ENCODE results near the gene KCP.
"Not testable (repeated sequence)": the region's sequence is repeated elsewhere in the genome, so short reads cannot be mapped to it uniquely, and the experiment has no call there.

The KCP gene

DNA sequence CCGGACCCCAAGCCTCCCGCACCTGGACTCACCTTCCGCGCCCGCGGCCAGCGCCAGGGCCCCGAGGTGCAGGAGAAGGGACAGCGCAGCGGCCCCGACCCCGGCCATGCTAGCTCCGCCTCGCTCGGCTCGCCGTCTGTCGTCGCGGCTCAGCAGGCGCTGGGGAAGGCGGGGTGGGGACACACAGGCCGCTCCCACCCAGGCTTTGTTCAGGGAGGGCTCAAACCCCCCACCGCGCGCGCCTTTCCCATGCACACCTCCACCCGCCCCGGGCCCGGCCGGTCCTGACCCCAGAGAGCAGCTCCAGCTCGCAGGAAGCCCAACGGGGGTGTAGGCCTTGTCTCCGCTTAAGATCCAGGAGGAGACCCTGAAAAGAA, at the start of gene KCP:
TSS of gene KCP (minus strand) at position 141 of the 377 bp plus-strand sequence. CDS start at position 108, 33 bp downstream.
- DNase-seq = peak; percentile 65

DNA sequence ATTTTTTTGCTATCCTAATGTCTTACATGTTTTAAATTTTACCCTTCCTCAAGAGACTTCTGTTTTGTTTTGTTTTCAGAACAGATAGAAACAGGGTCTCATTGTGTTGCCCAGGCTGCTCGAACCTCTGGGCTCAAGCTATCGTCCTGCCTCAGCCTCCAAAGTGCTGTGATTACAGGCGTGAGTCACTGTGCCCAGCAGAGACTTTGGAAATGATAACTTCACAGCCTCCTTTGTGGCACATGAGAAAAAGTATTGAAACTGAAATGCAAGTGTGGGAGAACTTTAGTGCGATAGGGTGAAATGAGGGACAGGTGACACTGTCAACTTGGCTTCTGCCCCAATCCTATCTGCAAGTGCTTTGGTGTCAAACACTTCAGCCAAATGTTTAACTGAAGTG, 48.8 kb upstream of the KCP start:
- DNase-seq = no peak

DNA sequence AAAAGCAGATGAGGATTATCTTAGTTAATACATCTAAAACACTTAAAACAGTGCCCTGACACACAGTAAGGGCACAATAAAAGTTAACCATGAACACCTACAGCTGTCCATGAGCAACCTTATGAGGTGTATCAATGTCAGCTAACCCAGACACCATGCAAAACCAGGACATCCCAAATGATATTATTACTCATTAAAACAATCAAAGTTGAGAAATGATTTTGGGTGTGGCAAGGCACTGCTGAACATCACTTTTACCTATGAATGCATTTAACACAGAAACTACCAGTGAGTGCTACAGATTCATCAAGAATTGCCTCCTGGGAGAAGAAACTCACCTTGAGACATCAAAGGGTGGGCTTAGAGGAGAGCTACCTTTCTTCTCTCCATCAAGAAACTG, 45.5 kb upstream of the KCP start:
- DNase-seq = no peak

DNA sequence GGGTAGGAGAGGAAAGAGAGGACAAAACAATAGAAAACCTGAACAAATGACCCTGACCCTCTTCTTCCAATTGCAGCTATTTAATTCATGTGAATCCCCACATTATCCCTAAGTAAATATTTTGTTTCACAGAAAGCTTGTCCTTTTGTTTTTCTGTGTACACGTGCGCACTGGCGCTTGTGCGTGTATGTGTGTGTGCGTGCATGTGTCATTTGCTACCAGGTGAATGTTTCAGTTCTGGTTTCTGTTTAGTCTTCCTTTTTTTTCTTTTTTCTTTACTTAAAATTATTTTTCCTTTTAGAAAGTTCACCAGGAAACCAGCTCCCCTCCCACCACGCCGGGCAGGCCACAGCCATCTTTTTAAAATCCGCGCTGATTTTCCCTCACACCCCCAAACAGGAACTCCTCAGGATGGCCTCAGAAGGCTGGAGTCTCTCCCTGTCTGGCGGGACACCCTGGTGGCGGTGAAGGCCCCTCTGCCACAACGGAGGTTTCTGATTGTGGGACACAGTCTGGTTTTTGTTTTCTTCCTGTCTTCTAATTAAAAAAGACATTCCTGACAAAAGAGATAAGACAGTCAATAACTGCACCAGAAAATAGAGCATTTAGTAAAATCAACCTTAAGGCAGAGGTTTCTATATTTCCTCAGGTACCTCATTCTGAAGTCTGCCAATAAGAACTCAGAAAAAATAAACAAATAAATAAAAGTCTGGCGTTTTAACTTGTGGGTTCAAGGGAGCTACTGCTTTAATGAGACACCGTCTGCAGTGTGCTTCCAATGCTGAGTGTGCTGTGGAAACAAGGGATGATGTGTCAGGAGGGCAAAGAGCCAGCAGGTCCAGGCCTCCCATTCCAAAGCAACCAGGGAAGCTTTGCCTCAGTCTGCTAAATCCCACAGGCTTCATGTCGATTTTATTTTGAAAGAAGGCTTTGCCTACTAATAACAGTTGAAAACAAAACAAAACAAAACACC, 44.6 kb upstream of the KCP start:
- no peak for DNase-seq

DNA sequence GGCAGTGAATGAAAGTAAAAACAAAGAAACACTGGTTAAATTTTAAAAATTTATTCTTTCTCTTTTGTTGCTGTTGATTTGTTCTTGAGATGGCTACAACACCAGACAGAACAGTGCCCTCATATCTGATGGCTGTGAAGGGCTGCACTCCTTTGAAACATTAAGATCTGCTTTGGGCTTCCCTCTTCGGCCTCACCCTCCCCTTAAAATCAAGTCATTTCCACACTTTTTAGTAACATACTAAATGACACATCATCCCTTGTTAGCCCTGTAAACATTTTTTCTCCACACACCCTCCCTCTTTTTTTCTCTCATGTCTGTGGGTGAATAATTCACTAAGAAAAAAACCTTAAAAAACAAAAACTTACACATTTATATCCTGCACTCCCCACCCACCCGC, 43.6 kb upstream of the KCP start:
- no peak for DNase-seq

DNA sequence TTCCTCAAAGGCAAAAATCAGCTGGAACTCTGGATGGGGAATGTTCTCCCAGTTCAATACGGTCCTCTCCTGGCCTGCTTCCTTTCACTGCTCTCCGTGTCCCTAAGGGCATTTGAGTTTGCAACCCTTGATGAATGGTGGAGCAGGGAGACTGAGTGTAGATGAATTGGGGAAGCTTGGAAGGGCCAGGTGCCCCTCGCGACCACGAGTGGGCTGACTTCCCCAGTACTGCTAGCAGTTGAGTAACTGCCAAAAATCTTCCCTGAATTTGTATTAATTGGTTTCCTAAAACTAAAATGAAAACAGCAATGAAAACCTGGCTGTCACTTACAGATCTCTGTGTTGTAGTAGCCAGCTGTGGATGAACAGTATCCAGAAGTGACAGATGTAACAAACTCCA, 40.8 kb upstream of the KCP start:
- DNase-seq = no peak

DNA sequence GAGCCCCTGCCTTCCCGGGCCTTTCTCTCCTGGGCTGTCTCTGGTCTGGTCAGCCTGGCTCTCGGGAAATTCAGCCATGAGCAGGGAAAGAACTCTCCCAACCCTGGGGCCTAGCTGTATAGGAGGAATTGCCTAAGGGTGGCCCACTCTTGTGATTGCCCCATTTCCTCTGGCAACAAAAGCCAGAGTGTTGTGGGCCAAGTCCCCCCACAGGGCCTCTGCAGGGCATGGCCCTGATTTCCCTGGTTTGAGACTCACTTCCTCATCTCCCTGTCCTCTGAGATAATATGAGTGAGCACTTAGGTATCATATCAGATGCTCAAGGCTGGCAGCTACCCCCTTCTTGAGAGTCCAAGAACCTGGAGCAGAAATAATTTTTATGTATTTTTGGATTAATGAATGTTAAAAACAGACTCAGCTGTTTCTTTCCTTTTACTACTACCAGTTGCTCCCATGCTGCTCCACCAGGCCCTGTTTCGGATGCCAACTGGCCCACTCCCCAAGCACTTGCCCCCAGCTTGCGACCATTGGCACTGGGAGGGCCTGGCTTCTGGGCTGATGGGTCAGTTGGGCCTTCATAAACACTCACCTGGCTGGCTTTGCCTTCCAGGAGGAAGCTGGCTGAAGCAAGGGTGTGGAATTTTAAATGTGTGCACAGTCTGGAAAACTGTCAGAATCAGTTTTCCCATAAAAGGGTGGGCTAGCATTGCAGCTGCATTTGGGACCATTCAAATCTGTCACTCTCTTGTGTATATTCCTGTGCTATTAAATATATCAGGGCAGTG, 38.7 kb upstream of the KCP start:
- DNase-seq = no peak

DNA sequence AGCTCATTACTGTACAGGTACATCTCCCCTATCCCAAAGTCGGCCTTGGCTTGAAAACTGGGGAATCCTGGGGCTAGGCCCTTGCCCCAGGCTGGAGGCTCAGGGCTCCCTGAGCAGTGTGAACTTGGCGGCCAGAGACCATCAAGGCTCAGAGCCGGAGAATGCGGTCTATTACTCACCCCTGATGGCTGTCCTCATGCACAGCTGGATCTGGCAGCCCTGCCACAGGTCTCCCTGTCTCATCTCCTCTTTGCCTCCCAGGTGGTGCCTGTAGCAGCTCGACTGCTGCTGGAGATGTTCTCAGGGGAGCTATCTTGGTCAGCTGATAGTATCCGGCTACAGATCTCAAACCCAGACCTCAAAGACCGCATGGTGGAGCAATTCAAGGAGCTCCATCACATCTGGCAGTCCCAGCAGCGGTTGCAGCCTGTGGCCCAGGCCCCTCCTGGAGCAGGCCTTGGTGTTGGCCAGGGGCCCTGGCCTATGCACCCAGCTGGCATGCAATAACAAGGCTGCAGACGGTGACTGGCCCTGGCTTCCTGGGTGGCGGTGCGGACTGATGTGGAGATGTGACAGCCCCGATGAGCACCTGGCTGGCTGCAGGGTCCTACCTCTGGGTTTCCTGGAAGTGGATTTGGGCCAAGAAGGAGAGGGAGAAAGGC, 37.9 kb upstream of the KCP start:
- DNase-seq = no peak

DNA sequence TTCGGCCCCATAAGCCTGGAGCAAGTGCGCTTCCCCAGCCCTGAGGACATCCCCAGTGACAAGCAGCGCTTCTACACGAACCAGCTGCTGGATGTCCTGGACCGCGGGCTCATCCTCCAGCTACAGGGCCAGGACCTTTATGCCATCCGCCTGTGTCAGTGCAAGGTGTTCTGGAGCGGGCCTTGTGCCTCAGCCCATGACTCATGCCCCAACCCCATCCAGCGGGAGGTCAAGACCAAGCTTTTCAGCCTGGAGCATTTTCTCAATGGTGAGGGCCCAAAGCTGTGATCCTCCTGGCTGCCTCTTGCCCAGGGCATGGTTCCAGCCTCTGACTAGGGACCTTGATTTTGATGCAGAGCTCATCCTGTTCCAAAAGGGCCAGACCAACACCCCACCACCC, 37.3 kb upstream of the KCP start:
- DNase-seq = no peak

DNA sequence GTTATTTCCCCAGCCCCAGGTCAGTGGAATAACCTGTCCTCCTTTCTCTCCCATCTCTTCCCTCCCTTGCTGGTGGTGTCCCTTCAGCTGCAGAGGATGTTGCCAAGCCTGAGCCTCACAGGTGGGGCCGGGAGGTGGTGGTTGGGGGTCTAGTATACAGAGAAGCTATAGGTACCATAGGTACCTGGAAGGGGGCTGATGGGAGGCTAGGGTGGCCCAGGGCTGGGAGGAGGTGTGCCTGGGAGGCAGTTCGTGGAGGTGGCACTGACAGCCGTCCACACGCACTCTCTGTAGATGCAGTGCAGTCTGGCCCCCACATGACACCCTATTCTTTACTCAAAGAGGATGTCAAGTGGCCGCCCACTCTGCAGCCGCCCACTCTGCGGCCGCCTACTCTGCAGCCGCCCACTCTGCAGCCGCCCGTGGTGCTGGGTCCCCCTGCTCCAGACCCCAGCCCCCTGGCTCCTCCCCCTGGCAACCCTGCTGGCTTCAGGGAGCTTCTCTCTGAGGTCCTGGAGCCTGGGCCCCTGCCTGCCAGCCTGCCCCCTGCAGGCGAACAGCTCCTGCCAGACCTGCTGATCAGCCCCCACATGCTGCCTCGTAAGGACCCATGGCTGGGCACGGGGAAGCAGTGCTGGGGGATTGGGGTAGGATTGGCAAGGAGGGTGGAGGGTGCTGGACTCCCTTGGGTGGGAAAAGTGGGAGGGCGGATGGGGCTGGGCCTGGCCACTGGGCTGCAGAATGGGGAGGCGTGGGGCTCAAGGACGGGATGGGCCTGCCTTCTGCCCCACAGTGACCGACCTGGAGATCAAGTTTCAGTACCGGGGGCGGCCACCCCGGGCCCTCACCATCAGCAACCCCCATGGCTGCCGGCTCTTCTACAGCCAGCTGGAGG, 36.7 kb upstream of the KCP start:
- no peak for DNase-seq

DNA sequence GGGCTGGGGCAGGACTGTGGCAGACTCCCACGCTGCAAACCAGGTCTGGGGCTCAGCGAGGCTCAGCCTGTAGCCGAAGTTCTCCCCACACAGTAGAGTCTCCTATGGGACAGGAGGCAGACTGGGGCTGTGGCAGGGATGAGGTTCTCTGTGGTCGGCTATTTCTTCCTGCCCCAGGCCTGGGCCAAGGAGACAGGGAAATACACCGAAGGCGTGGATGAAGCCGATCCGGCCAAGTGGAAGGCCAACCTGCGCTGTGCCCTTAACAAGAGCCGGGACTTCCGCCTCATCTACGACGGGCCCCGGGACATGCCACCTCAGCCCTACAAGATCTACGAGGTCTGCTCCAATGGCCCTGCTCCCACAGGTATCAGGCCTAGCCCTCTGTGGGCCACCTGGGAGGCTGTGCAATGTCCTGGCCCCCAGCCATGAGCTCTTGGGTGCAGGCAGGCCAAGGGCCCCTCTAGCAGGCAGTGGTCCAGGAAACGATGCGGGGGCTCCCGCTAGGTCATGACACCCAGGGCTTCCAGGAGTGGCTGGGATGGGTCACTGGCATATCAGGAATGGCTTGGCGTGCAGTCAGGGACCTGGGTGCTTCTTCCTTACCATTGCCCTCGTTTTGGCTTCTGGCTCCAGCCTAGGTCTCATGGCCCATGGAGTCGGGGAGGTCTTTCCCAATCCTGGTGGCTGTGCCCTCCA, 35.3 kb upstream of the KCP start:
- no peak for DNase-seq

DNA sequence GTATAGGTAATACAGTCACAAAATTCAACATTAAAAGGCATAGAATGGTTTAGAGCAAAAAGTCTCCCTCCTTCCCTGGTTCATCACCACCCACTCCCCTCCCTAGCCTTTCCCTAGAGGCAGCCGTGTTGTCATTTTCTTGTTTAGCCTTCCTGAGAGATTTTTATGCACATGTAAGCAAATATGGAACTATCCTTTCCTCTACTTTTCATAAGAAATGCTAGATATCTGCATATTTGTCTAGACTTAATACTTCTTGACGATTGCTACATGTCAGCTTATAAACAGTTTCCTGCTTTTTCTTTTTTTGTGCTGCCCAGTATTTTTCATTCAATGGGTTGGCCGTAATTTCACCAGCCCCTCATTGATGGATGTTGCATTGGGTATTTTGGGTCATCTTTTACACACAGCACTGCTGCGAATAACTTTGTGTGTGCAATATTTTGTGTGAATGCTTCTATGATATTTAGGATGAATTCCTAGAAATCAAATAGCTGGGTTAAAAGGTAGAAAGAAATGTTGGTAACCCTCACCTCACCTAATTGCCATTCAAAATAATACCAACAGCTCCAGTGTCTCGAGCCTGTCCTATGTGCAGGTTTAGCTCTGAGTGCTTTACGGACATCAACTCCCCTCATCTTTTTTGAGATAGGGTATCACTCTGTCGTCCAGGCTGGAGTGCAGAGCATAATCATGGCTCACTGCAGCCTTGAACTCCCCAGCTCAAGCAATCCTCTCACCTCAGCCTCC, 34.2 kb upstream of the KCP start:
- DNase-seq = no peak

DNA sequence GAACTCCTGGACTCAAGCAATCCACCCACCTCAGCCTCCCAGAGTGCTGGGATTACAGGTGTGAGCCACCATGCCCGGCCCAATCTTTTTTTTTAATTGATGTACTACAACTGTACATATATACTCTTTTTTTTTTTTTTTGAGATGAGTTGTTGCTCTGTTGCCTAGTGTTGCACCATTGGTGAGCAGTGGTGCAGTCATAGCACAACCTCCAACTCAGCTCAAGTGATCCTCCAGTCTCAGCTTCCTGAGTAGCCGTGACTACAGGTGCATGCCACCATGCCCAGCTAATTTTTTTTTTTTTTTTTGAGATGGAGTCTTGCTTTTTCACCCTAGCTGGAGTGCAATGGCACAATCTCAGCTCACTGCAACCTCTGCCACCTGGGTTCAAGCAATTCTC, 32.7 kb upstream of the KCP start:
- not testable (repeated sequence) for DNase-seq

DNA sequence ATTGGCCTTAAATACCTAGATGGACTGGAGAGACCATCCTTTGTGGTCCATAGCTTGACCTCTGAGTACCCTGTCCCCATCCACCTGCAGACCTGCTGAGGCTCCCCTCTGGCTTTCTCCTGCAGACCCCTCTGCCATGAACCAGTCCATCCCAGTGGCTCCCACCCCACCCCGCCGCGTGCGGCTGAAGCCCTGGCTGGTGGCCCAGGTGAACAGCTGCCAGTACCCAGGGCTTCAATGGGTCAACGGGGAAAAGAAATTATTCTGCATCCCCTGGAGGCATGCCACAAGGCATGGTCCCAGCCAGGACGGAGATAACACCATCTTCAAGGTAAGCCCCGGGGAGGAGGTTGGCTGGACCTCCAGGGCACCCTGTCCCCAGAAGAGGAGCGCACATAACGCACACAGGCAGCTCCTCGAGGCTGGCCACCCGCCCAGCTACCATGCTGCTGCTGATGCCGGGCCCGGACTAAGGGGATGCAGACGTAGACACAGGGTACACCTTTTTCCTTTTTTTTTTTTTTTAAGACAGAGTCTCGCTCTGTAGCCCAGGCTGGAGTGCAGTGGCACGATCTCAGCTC, 31.5 kb upstream of the KCP start:
- DNase-seq = no peak

DNA sequence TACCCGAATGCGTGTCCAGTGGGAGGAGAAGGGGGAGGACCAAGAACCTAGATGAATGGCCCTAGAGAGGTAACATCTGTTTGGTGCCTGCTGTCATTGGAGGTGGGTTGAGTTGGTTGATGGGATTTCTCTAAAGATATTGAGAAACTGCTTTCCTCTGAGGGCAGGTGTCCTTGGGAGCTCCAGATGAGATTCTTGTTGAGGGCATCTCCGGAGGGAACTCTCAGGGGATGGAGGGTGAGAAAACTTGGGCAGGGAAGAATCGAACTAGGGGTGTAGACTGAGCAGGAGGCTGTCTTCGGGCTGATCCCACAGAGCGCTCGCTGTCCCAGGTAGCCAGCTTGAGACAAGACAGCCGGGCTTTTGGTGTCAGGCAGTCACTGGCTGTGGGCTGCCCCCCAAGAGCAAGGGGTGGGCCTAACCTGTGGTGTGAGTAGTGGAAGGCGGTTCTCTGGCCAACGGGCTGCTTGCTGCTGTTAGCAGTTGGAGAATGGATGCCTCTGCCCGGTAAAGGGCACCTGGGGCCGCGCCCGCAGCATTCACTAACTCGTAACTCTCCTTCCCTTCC, 30.9 kb upstream of the KCP start:
- no peak for DNase-seq

DNA sequence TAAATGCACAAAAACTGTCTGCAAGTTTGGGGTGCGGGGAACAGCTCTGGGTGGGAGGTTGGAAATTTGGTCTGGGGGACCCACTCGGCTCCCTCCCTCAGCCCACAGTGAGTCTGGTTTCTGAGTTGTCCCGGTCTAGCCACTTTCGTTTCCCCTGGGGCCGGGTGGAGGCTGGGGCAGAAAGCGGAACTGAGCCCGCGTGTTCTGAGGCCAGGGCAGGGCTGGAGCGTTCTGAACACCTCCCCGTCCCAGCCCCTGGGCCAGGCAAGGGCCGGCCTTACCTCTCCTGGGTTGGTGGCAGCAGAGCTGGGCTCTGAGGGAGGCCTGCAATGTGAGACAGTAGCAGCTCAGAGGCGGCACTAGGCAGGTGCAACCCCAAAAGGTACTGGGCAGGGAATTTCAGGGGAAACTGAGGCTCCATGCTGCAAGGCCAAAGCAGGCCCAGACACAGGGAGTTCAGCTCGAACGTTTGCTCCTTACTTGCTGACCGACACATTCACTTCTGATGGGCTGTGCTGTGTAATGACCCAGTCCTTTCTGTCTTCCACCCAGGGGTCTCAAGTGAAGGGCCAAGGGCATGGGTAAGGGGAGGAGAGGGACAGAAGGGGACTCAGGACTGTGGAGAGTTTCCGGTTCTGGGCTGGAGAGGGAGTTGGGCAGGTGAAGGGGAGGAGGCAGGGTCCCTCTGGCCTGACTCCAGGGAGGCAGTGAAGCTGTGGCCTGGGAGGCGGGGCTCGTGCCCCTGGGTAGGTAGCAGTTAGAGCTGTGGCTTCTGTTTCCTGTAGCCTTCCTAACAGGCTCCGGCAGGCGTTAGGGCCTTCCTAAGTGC, 30.2 kb upstream of the KCP start:
- no peak for DNase-seq

DNA sequence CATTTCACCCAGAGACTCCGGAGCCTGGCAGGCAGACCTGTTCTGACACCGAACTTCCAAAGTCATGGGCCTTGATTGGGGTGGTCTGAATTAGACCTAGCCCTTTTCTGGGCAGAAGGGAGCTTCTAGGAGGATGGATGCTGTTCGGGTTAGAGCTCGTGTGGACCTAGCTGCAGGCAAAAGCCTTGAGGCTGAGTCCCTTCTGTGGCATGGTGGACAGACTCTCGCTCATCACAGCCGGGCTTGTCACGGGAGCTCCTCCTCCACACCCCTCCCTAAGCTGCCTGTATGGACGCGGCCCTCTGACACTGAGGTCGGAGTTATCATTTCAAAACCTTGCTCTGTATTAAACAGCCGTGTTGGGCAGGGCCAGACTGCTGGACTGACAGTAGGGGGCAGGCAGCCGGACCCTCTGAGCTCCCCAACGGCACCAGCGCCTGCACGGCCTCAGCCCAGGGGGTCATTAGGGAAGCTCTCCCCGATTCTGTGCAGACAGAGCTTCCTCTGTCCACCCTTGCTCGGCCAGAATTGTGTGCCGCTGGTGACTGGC, 29.4 kb upstream of the KCP start:
- DNase-seq = no peak

DNA sequence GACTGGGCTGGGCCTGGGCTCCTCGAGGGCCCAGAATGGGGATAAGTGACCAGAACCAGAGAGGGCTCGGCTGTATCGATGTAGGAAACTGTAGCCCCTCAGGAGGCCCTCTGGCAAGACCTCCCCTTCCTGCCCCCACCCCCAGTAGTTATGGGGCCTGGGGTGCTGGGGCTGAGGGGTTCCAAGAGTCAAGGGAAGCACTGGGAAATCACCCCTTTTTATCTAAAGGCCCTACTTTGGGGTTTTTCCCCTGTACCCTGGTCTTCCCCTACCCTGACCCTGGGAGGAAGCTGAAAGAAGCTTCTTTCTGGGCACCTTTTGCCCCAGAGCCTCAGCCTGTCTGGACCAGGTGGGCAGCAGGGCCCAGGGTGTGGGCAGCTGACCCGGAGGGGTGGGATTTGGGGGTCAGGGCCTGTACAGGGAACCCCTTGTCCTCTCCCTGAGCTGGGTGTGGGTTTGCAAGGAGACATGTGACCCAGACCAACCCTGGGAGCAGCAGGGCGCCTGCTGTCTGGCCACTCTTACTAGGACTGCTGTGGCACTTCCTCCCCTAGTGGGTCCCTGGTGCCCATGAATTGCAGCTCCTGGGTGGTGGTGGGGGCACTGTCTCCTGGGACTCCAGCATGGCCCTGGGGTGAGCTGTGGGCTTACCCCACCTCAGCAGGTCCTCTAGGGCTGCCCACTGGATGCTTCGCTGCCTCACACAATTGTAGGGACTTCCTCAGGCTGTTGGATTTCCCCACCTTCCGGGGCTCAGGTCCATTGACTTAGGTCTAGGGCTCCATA, 28.8 kb upstream of the KCP start:
- DNase-seq = no peak
